Stimulated activated CD8-positive, alpha-beta memory T cell treated with anti-CD3 and anti-CD28 coated beads, Interleukin-12 subunit alpha, Interleukin-12 subunit beta, amount 100 ng/mL, for 1 hour (primary cell): ENCODE data around the gene EXOC6.
"Not testable (repeated sequence)": the region's sequence is repeated elsewhere in the genome, so short reads cannot be mapped to it uniquely, and the experiment has no call there.

Experiments used
- DNase-seq: peaks from one replicate; pipeline ENCODE4 v3.0.0-alpha.2; 2020; ENCODE audit warnings: low read depth

The EXOC6 gene

DNA sequence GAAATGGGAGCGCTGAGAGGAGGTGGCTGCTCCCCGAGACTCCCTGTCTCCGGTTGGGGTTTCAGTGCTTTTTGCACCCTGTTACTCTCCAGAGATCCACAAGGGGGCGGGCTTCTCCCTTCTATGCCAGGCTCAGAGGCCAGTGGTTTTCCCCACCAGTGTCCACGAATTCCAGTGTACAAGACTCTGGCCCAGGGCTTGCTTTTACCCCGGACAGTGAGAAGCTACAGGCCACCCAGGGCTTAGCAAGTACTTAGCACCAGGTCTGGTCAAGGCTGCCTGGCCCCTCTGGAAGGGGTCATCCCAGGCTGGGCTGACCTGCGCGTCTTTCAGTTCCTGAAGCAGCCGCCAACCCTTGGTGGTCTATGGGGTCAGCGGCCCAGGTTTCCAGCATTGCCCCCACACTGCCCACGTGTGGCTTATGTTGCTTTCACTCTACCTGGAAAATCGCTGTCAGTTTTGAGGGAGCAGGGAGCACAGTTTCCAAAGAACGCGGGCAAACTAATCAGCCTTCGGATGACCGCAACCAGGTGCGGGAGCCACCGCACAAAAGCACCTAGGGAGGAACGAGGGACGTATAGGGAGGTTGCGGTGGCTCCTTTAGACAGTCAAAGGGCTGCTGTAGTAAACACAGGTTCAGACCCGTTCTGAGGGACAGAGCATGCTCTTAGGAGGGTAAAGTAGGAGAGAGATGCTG lies 232.2 kb downstream of the EXOC6 start:
- DNase-seq = peak; percentile 20

DNA sequence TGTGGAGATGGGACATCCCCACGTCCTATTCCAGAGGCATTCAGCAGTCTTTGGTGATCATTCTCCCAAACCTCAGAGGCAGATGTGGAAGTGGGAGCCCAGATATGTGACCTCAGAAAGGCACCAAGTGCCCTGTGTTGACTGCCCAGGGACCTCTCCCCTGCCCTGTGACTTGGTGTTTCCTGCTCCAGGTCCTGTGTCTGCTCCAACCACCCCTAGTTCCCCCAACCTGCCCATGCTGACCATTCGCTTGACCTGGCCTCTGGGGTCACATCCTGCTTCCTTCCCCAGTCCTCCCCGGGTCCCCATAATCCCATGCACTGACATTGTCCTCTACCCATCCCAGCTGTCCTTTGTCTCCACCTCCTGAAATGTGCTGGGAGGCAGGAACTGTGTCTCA lies 233.0 kb downstream of the EXOC6 start:
- DNase-seq = no peak

DNA sequence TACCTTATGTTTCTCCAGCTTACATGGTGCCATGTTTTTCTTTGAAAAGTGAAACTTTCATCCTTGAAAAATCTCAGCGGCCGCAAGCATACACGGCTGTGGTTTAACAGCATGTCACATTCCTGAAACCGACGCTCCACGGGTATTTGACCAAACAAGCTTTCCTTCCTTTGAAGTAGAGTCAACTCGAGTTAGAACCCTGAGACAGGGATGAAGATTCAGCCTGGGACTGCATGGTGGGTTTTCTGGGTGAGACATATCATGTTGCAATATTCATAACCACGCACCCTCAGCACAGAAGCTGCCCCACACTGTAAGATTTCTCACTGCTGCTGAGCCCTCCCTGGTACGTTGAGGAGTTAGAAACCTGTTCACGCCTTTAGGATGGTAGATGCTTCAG lies 233.5 kb downstream of the EXOC6 start:
- no peak for DNase-seq

DNA sequence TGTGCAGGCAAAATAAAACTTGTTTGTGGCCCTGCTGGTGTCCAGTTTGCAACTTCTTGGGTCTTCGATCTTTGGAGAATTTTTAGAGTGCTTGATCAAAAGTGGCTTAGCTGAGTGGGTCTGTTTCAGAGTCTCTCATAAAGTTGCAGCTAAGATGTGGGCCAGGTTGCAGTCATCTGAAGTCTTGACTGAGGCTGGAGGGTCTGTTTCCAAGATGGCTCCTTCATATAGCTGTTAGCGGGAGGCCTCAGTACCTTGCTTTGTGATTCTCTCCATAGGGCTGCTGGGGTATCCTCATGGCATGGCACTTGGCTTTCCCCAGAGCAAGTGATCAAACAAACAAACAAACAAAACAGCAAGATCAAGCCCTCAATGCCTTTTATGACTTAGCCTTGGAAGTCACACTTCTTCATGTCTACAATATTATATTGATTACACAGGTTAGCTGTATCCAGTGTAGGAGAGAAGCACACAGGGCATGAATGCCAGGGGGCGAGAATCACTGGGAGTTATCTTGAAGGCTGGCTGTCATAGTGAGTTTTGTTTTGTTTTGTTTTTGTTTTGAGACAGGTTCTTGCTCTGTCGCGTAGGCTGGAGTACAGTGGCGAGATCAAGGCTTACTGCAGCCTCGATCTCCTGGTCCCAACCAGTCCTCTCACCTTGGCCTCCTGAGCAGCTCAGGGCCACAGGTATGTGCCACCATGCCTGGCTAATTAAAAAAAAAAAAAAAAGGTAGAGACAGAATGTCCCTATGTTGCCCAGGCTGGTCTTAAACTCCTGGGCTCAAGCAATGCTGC lies 235.6 kb downstream of the EXOC6 start:
- DNase-seq = no peak

DNA sequence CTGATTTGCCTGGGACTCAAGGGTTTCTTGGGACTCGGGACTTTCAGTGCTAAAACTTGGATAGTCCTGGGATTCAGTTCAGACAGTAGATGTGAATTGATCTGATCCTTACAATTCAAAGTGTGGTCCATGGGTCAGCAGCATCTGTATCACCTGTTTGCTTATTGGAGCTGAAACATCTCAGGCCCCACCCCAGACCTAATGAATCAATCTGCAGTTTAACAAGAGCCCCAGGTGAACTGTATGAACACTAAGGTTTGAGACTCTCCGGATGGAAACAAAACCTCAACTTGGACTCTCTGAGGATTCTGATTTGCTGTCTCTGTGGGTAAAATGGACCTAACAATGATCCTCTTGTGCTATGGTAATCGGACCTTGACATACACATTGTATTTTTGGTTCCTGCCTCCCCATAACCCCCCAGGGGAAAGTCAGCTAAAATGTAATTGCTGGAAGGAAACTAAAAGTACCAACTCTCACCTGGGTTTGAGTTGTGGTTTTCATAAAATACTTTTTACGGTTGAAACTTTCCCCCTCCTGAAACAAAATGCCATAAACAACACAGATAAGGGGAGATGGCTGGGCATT lies 237.0 kb downstream of the EXOC6 start:
- no peak for DNase-seq

DNA sequence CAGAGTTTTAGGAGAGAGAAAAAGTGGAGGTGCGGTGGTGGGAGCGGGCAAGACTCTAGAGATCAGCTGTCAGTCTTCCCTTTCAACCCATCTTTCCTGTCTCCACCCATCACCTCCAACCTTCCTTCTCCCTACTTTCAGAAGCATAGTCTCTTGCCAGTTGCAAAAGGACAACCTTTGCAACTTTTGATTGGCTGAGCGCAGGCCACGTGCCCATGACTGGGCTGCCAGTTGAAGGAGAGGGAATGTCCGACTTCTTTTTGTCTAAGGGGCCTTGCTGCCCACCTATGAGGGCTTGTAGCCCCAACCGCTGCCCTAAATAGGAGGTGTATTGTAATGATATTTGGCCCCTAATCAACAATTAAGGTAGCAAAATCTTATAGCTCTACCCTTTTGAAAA lies 238.0 kb downstream of the EXOC6 start:
- DNase-seq = no peak

DNA sequence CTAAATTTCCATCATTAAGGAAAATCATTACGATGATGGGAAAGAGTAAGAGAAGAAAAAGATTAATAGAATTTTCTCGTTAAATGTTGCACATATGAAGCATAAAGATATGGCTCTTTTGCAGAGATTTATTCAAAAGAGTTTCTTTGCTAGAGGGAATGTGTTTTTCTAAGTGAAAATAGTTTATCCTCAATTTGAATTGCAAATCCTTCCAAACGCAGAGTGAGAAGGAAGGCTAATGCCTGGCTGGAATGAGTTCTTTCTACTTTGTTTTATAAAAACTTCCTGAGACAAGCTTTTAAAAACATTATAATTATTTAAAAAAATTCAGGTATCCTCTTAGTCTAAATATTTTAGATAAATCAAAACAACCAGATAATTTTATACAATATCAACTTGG lies 239.5 kb downstream of the EXOC6 start:
- no peak for DNase-seq

DNA sequence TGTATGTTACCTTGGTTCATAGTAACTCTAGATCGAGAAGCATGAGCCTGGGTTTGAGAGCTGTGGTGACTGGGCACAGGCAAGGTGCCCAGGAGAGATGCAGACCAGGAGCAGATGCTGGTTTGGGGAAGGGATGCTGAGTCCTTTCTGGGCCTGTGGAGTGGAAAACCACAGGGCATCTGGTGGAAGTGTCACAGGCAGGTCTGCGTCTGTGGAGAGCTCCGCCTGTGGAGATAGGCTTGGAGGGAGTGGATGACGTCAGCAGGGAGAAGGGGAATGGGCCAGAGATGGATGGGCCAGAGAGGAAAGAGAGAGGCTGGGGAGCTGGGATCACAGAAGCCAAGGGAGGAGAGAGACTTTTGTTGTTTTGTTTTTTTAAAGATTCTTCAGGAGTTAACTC lies 240.1 kb downstream of the EXOC6 start:
- DNase-seq = no peak

DNA sequence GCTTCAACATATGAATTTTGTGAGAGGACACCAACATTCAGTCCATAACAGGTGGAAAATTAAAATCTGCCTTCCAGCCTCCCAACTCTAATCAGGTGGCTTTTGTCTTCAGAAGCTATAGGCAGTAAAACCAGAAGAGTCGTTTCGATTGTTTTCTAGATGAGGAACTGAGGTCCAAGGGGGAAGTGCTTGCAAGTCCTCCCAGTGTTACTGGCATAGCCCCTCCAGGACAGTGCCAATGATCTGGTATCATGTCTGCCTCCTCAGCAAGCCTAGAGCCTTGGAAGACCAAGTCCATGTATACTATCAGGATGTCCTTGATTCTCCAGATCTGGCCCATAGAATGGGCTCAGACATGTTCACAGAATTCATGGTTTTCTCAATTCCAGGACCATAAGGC lies 242.3 kb downstream of the EXOC6 start:
- DNase-seq = no peak

DNA sequence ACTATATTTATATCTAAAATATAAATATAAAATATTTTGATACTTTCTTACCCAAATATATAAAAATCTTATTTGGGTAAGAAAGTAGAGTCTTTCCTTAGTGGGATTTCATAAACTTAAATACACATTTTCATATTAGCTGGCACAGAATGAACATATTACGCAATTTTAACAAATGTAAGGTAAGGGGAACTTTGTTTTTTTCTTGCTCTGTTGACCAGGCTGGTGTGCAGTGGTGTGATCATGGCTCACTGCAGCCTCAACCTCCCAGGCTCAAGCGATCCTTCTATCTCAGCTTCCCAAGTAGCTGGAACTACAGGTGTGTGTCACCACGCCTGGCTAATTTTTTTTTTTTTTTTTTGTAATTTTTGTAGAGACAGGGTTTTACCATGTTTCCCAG lies 243.6 kb downstream of the EXOC6 start:
- no peak for DNase-seq

DNA sequence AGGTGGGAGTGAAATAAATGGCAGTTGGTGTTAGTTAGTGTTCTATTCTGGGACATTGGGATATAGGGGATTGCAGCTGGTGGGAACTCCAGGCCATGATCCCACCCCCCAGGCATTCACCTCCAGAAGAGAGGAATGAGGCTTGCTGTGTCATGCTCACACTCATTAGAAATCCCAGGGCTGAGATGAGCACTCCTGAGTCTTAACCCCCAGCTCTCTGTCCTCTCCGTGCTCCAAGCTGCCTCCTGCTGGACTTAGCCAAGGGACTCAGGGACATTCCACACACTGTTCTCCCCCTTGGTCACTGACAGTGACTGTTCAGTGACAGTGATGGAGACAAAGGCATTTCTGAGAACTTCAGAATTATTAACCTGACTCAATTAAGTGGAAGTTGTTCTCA lies 246.9 kb downstream of the EXOC6 start:
- DNase-seq = no peak

DNA sequence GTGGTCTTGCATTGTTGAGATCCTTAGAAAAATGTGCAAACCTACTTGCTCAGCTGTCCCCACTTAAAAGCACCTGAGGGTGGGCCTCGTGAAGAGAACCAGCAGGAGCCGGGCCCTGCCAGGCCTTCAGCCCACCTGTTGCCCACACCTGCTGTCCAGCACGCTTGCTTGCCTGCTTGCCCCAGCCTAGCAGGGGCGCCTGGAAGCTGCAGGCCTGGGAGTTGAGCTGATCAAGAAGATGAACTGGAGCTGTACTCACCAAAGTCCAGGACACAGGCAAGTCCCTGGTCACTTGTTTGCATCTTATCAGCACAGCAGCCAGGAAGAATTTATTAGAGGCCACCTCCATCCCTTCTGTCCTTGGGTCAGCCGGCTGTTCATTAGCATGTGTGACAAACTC lies 248.6 kb downstream of the EXOC6 start:
- no peak for DNase-seq

DNA sequence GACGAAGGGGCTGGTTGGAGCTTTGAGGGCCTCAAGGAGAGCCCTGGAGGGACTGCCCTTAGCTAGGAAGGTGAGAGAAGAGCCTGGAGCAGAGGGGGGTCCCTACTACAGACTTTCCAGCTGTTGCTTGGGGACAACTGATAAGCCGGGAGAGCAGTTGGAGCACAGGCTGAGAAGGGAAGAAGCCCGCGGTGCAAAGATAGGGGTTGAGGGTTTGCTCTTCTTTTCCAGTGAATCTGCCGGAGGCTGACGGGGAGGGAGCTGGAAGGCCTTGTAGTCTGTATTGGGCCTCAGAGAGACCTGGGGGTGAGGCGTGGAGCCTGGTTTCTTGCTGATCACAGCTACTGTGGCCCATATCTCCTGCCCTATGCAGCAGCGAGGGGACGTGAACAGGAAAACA lies 249.1 kb downstream of the EXOC6 start:
- no peak for DNase-seq

DNA sequence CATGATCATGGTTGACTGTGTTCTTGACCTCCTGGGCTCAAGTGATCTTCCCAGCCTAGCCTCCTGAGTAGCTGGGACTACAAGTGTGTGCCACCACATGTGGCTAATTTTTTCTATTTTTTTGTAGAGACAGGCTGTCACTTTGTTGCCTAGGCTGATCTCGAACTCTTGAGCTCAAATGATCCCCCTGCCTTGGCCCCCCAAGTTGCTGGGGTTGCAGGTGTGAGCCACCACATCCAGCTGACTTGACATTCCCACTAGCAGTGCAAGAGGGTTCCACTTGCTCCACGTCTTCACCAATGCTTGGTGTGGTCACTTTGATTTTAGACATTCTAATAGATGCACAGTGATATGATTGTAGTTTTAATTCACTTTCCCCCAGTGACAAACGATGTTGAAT lies 250.5 kb downstream of the EXOC6 start:
- DNase-seq = no peak

DNA sequence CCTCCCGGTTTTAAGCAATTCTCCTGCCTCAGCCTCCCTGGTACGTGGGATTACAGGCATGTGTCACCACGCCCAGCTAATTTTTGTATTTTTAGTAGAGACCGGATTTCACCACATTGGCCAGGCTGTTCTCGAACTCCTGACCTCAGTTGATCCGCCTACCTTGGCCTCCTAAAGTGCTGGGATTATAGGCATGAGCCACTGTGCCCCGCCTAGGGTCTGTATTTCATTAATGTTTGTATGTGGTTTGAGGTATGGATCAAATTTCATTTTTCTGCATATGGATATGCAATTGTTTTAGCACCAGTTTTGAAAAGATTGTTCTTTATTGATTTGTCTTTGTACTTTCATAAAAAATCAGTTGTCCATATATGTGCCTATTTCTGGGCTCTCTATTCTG lies 251.3 kb downstream of the EXOC6 start:
- DNase-seq = no peak

DNA sequence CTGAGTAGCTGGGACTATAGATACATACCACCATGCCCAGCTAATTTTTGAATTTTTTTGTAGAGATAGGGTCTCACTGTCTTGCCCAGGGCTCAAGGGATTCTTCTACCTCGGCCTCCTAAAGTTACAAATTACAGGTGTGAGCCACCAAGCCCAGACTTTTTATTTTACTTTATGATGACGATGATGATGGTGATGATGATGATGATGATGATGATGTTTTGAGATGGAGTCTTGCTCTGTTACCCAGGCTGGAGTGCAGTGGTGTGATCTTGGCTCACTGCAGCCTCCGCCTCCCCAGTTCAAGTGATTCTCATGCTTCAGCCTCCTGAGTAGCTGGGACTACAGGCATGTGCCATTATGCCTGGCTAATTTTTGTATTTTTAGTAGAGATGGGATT lies 252.8 kb downstream of the EXOC6 start:
- DNase-seq = not testable (repeated sequence)

DNA sequence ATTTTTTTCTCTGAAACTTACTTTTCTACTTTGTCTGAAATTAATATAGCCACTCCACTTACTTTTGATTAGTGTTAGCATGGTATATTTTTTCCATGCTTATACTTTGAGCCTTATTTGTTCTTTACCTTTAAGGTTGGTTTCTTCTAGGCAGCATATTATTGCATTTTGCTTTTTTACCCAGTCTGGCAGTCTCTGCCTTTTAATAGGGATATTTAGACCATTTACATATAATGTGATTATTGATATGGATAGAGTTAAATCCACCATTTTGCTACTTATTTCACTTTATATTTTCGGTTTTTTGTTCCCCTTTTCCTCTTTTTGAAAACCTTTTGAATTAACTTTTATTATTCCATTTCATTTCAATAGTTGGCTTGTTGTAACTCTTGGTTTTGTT lies 255.6 kb downstream of the EXOC6 start:
- no peak for DNase-seq

DNA sequence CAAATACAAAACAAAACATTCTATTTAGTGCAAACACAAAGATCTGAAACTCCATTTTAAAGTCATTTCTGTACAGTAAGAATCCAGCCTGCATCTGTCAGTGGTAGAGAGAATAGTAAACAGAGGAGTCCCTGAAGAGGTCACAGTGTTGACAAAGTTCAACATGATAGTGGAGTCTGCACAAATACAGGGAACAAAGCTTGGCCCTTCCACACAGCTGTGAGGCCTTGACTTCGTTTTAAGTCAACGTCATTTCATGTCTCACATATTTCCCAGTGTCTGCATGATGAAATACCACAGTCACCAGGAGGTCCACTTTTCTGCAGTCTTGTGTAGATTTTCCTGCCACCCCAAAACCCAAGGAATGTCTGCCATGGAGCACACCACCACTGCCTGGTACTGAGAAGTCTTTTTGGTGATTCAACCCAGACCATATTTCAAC lies 258.3 kb downstream of the EXOC6 start:
- DNase-seq = no peak
